K562 treated with DMSO at 1 percent for 4 hours (cell line): Measurements from ENCODE around the gene RAB38. TPM values are rescaled to one million over a fixed set of nuclear protein-coding genes. Genes with fewer than 3 reads are reported as not detected.

Source experiments
- total RNA-seq: library from RNA; unstranded; fragments of 300-600 nt; gene quantifications from 2 replicates; pipeline ENCODE4 v1.2.3, GENCODE V29; 2022; ENCODE audit not compliant: insufficient read depth

RAB38 gene
- 0.63 and 1.7 TPM in 2 replicates for total RNA-seq

DNA sequence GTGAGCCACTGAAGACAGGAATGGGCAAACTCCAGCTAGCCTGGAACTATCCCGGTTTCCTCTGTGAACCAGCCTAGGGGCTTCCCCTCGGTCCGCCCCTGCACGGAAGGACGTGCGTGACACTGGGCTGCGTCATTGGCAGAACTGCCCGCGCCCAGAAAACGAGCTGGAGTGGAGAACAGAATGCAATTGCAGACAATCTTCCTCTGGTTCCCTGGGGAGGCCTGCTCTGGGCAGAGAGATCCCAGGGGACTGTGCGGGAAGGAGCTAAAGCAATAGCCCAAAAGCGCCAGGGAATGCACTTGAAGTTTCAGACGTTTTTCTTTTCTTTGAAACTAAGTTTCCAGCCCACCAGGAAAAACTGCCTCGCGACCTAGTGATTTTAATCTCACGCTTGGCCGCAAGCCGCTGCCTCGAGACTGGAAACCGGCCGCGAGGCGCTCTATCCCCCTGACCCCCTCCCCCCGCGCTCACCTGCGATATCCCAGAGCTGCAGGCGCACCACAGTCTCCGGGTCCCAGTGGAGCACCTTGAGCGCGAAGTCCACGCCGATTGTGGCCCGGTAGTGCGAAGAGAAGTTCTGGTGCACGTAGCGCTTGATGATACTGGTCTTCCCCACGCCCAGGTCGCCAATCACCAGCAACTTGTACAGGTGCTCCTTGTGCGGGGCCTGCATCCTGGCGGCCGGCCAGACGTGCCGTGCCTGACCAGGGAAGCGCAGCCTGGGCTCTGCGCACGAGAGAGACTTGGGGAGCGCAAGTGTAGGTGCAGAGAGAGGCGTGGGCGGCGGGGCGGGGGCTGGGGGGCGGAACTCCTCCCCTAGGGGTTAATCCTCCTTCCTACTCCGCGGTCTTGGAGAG lies at the start of gene RAB38:
Gene RAB38, minus strand, starts transcription at position 735 of the 860 bp plus-strand sequence. Its CDS starts 59 bp downstream, at position 676.

Other genes with a start within 250 kb of the RAB38 start
- gene CTSC, start 162.3 kb upstream of the RAB38 start, total RNA-seq, result 101 and 110 TPM in 2 replicates